Stimulated activated CD4-positive, alpha-beta T cell treated with anti-CD3 and anti-CD28 coated beads, Interleukin-1b, Interleukin-23, amount 100 ng/mL, for 24 hours (primary cell): Measurements from ENCODE around the gene MOB3B.

Experiments used
- DNase-seq, 4 experiments: peaks; one replicate each; pipeline ENCODE4 v3.0.0-alpha.2; 2020; ENCODE audit warnings: low read depth in 4 of 4, low spot score in 1 of 4

Gene MOB3B

GRCh38 chr9:27344776-27345175, 184.8 kb downstream of the MOB3B start:
- DNase-seq, result no peak

GRCh38 chr9:27341545-27342294, 187.9 kb downstream of the MOB3B start:
- DNase-seq, result no peak

- DNase-seq, result no peak
Measured at GRCh38 chr9:27340961-27341511, 188.6 kb downstream of the MOB3B start.

- no peak for DNase-seq
Measured at GRCh38 chr9:27340285-27340674, 189.3 kb downstream of the MOB3B start.

GRCh38 chr9:27339661-27340284, 189.8 kb downstream of the MOB3B start:
- no peak for DNase-seq

- DNase-seq, result no peak
Measured at GRCh38 chr9:27338527-27338903, 191.1 kb downstream of the MOB3B start.

- no peak for DNase-seq
Measured at GRCh38 chr9:27337833-27338526, 191.6 kb downstream of the MOB3B start.

- no peak for DNase-seq
Measured at GRCh38 chr9:27337236-27337635, 192.4 kb downstream of the MOB3B start.

- DNase-seq, result no peak
Measured at GRCh38 chr9:27336829-27337228, 192.8 kb downstream of the MOB3B start.

- no peak for DNase-seq
Measured at GRCh38 chr9:27336126-27336525, 193.5 kb downstream of the MOB3B start.

- DNase-seq, result no peak
Measured at GRCh38 chr9:27335075-27335474, 194.5 kb downstream of the MOB3B start.

GRCh38 chr9:27333241-27334052, 196.2 kb downstream of the MOB3B start:
- DNase-seq, result peak in 3 of 4 experiments; percentile 6 to 17 (median 8)

- no peak for DNase-seq
Measured at GRCh38 chr9:27331393-27331792, 198.2 kb downstream of the MOB3B start.

GRCh38 chr9:27329291-27329690, 200.3 kb downstream of the MOB3B start:
- no peak for DNase-seq

- DNase-seq, result no peak
Measured at GRCh38 chr9:27328483-27328882, 201.1 kb downstream of the MOB3B start.

GRCh38 chr9:27311184-27311583, 218.4 kb downstream of the MOB3B start:
- DNase-seq, result no peak

- no peak for DNase-seq
Measured at GRCh38 chr9:27310582-27310981, 219.0 kb downstream of the MOB3B start.

- no peak for DNase-seq
Measured at GRCh38 chr9:27308691-27309390, 220.8 kb downstream of the MOB3B start.

- DNase-seq, result no peak
Measured at GRCh38 chr9:27304521-27304920, 225.1 kb downstream of the MOB3B start.

- no peak for DNase-seq
Measured at GRCh38 chr9:27303219-27303618, 226.4 kb downstream of the MOB3B start.

GRCh38 chr9:27297050-27297449, 232.6 kb downstream of the MOB3B start, which contains the start of gene EQTN:
EQTN (minus strand) TSS chr9:27297150; CDS start chr9:27297055, 95 bp downstream.
- DNase-seq, result no peak
